ENCODE measurements around the gene MACROD2. TPM values are rescaled to one million over a fixed set of nuclear protein-coding genes. Genes with fewer than 3 reads are reported as not detected.

Gene MACROD2
- total and polyA plus RNA-seq, 2 experiments from 2014 or later, result 2.8 to 4.3 TPM

DNA sequence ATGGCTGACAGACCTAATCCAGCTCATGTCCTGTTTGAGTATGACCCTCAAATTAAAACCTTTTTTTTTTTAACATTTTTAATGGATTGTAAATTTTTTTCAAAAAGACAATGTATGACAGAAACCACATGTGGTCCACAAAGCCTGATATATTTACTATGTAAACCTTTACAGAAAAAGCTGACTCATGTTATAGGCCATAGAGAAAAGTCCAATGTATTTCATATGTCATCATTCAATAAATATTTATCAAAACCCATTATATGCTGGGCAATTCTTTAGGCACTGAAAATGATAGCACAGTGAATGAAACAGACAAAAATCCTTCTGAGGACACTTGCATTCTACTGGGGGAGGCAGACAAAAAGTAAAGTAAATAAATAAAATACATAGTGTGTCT is 1168.3 kb downstream of the MACROD2 start:
- Mint-ChIP-seq H3K36me3 (ENCODE audit: low read depth) (no peaks in the 10 kb centered on the region), H3K27ac (no peak overlapping the region), H3K4me3 (no peak overlapping the region), H3K9me3 (no peaks in the 10 kb centered on the region), H3K27me3 (ENCODE audit: insufficient read depth, low read depth, poor library complexity) (no peaks in the 10 kb centered on the region), H3K4me1 (no peaks in the 10 kb centered on the region)
- H3K4me2 ChIP-seq, result no peak overlapping the region
- no peaks in the 10 kb centered on the region for H3K27me3 ChIP-seq (ENCODE audit: insufficient read depth)
- ATAC-seq, result no peak
- no peak overlapping the region for H2AFZ ChIP-seq
- H3K79me2 ChIP-seq (replicated peaks; ENCODE audit: insufficient read depth), result no peaks in the 10 kb centered on the region
- TF ChIP-seq, protein P1, sequence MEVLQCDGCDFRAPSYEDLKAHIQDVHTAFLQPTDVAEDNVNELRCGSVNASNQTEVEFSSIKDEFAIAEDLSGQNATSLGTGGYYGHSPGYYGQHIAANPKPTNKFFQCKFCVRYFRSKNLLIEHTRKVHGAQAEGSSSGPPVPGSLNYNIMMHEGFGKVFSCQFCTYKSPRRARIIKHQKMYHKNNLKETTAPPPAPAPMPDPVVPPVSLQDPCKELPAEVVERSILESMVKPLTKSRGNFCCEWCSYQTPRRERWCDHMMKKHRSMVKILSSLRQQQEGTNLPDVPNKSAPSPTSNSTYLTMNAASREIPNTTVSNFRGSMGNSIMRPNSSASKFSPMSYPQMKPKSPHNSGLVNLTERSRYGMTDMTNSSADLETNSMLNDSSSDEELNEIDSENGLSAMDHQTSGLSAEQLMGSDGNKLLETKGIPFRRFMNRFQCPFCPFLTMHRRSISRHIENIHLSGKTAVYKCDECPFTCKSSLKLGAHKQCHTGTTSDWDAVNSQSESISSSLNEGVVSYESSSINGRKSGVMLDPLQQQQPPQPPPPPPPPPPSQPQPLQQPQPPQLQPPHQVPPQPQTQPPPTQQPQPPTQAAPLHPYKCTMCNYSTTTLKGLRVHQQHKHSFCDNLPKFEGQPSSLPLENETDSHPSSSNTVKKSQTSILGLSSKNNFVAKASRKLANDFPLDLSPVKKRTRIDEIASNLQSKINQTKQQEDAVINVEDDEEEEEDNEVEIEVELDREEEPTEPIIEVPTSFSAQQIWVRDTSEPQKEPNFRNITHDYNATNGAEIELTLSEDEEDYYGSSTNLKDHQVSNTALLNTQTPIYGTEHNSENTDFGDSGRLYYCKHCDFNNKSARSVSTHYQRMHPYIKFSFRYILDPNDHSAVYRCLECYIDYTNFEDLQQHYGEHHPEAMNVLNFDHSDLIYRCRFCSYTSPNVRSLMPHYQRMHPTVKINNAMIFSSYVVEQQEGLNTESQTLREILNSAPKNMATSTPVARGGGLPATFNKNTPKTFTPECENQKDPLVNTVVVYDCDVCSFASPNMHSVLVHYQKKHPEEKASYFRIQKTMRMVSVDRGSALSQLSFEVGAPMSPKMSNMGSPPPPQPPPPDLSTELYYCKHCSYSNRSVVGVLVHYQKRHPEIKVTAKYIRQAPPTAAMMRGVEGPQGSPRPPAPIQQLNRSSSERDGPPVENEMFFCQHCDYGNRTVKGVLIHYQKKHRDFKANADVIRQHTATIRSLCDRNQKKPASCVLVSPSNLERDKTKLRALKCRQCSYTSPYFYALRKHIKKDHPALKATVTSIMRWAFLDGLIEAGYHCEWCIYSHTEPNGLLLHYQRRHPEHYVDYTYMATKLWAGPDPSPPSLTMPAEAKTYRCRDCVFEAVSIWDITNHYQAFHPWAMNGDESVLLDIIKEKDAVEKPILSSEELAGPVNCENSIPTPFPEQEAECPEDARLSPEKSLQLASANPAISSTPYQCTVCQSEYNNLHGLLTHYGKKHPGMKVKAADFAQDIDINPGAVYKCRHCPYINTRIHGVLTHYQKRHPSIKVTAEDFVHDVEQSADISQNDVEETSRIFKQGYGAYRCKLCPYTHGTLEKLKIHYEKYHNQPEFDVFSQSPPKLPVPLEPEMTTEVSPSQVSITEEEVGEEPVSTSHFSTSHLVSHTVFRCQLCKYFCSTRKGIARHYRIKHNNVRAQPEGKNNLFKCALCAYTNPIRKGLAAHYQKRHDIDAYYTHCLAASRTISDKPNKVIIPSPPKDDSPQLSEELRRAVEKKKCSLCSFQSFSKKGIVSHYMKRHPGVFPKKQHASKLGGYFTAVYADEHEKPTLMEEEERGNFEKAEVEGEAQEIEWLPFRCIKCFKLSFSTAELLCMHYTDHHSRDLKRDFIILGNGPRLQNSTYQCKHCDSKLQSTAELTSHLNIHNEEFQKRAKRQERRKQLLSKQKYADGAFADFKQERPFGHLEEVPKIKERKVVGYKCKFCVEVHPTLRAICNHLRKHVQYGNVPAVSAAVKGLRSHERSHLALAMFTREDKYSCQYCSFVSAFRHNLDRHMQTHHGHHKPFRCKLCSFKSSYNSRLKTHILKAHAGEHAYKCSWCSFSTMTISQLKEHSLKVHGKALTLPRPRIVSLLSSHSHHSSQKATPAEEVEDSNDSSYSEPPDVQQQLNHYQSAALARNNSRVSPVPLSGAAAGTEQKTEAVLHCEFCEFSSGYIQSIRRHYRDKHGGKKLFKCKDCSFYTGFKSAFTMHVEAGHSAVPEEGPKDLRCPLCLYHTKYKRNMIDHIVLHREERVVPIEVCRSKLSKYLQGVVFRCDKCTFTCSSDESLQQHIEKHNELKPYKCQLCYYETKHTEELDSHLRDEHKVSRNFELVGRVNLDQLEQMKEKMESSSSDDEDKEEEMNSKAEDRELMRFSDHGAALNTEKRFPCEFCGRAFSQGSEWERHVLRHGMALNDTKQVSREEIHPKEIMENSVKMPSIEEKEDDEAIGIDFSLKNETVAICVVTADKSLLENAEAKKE (CRISPR knock-in tag; IDR thresholded peaks at IDR 0.05), result no peak
- TF ChIP-seq EZH2 (IDR thresholded peaks at IDR 0.05; ENCODE audit: low read depth, unreplicated experiment), result no peak
- TF ChIP-seq, protein P2, sequence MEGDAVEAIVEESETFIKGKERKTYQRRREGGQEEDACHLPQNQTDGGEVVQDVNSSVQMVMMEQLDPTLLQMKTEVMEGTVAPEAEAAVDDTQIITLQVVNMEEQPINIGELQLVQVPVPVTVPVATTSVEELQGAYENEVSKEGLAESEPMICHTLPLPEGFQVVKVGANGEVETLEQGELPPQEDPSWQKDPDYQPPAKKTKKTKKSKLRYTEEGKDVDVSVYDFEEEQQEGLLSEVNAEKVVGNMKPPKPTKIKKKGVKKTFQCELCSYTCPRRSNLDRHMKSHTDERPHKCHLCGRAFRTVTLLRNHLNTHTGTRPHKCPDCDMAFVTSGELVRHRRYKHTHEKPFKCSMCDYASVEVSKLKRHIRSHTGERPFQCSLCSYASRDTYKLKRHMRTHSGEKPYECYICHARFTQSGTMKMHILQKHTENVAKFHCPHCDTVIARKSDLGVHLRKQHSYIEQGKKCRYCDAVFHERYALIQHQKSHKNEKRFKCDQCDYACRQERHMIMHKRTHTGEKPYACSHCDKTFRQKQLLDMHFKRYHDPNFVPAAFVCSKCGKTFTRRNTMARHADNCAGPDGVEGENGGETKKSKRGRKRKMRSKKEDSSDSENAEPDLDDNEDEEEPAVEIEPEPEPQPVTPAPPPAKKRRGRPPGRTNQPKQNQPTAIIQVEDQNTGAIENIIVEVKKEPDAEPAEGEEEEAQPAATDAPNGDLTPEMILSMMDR (conservative IDR thresholded peaks at IDR 0.05; ENCODE audit: low read depth in 2 of 2), result no peak
- TF ChIP-seq STAT1 (IDR thresholded peaks at IDR 0.05; ENCODE audit: unreplicated experiment), result no peak
- no peak for TF ChIP-seq JUNB (IDR thresholded peaks at IDR 0.05; ENCODE audit: unreplicated experiment)
- no peak for TF ChIP-seq ZNF114 (CRISPR knock-in tag; IDR thresholded peaks at IDR 0.05)
- TF ChIP-seq POLR2AphosphoS5 (IDR thresholded peaks at IDR 0.05; ENCODE audit: low read depth), result no peak
- TF ChIP-seq, protein P3, sequence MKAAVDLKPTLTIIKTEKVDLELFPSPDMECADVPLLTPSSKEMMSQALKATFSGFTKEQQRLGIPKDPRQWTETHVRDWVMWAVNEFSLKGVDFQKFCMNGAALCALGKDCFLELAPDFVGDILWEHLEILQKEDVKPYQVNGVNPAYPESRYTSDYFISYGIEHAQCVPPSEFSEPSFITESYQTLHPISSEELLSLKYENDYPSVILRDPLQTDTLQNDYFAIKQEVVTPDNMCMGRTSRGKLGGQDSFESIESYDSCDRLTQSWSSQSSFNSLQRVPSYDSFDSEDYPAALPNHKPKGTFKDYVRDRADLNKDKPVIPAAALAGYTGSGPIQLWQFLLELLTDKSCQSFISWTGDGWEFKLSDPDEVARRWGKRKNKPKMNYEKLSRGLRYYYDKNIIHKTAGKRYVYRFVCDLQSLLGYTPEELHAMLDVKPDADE (IDR thresholded peaks at IDR 0.05), result no peak
- no peak for TF ChIP-seq EZH2phosphoT487 (IDR thresholded peaks at IDR 0.05; ENCODE audit: unreplicated experiment)
- no peak overlapping the region for H3K27ac ChIP-seq (ENCODE audit: low read depth)
- no peaks in the 10 kb centered on the region for H3F3A ChIP-seq (replicated peaks; ENCODE audit: low read depth)
- H3K36me3 ChIP-seq (ENCODE audit: insufficient read depth), result no peaks in the 10 kb centered on the region
- no peak overlapping the region for H3K4me3 ChIP-seq
- H3K9me2 ChIP-seq (ENCODE audit: insufficient read depth), result no peaks in the 10 kb centered on the region
- H3K4me1 ChIP-seq (ENCODE audit: insufficient read depth), result no peaks in the 10 kb centered on the region
- no peaks in the 10 kb centered on the region for H4K20me1 ChIP-seq (replicated peaks; ENCODE audit: insufficient read depth)
- no peak for DNase-seq (ENCODE audit: low spot score)

All from GM23338 (cell line).